ENCODE measurements around the gene MITF.
A peak's percentile ranks its signal among the peaks of the same experiment; 100 is the strongest.

The MITF gene

DNA sequence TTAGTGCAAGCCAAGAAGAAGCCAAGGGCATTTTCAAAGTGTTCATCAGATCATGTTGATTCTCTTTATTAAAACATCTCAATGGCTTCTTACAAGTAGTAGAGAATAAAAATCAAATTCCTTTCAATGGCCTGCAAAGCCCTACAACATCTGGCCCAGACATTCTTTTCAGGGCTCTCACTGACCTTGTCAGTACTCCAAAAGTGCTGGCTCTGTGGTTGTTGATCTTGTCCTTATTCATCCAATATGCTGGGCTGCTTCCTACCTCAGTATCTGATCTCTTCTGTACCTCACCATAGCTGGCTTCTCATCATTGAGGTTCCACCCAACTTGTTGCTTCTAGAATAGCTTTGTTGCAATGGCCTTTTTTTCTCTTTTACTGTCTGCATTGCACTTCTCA is 186.2 kb downstream of the MITF start:
- no peak for DNase-seq

- DNase-seq: no peak
Measured at GRCh38 chr3:69926385-69926784, 187.1 kb downstream of the MITF start.

GRCh38 chr3:69927571-69927970 is 188.3 kb downstream of the MITF start:
- DNase-seq: no peak

GRCh38 chr3:69929019-69929418 is 189.8 kb downstream of the MITF start:
- no peak for DNase-seq

DNA sequence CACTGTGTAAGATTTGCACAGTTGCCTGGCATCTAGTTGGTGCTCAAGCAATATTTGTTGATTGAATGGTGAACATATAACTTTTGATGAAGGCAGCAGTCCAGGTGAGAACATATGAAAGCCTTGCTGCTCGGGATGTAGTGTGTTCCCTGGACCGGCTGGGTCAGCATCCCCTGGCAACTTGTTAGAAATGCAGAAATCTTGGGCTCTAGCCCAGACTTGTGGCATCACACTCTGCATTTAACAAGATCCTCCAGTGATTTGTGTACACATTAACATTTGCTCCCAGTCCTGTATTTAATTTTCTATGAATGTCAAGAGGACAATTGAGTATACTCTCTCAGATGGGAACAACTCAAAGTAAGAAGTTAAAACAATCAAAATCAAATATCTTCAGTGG is 191.3 kb downstream of the MITF start:
- DNase-seq: no peak

DNA sequence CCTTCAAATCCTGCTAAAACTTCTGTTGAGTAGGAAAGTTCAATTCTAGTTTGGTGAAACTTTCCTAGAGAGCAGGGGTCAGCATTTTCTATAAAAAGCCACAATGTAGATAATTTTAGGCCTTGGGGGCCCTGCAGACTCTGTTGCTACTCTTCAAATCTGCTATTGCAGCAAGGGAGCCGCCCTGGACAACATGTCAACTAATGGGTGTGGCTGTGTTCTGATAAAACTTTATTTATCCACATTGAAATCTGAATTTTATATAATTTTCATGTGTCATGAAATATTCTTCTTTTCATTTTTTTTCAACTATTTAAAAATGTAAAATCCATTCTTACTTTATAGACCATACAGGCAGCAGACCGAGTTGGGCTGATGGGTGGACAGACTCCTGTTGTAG is 192.8 kb downstream of the MITF start:
- no peak for DNase-seq

- no peak for DNase-seq
Measured at GRCh38 chr3:69932501-69932900, 193.2 kb downstream of the MITF start.

DNA sequence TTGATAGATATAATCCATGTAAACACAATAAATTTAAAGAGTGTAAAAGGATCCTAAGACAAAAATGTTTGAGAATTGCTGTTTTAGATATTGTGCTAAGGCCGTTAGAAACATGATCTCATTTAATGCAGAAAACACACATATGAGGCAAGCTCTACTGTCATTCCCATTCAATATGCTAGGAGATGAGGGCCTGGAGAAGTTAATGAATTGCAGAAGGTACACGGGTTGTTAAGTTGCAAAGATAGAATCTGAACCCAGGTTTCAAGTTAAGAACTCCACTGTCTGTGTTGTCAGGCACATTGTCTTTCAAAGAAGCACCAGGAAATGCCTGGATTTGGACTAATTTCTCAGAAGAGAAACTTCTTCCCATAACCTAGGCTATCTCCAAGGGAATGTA is 195.1 kb downstream of the MITF start:
- no peak for DNase-seq

DNA sequence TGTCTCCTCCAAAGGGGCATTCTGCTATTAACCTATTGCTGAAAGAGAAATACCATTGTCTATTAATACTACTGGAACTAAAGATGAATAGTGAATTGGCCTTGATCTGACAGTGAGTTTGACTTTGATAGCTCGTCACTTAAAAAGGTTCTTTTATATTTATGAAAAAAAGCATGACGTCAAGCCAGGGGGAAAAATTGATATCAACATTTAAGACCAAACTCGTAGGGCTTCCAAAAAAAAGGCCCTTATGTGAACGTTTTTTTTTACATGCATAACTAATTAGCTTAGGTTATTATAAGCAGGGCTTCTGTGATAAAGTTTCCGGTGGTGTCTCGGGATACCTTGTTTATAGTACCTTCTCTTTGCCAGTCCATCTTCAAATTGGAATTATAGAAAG is 197.0 kb downstream of the MITF start:
- DNase-seq: no peak

DNA sequence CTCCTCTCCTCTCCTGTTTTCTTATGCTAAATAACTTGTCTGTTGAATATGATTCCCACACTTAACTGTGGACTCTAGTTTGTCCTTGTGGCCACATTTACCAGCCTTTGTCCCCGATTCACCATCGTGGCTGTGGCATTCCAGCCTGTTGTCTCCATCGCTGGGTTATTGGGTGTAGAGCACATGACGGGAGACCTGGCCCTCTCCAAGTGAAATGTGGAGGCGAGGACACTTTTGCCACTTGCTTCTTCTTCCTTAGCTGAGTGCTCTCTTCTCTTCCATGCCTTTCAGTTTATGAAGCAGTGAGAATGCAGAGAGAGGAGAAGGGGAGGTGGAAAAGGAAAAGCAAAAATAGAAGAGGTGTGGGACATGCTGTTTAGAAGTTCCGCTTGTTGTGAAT is 198.8 kb downstream of the MITF start:
- no peak for DNase-seq

GRCh38 chr3:69938931-69939330 is 199.7 kb downstream of the MITF start:
- no peak for DNase-seq

DNA sequence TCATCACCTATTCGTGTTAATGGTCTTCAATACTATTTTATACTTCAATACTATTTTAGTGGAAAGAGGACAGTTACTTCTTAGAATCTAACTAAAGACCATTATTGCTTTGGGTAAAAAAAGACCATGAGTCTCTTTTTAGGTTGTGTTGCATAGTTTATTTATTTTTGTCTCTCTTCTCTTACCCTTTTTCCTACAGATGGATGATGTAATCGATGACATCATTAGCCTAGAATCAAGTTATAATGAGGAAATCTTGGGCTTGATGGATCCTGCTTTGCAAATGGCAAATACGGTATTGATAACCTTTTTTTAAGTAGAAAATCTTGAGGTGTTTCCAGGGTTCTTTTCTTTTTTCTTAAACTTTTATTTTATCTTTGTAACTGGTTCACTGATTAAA is 201.8 kb downstream of the MITF start:
- no peak for DNase-seq

GRCh38 chr3:69941439-69942176 is 202.3 kb downstream of the MITF start:
- DNase-seq: no peak

DNA sequence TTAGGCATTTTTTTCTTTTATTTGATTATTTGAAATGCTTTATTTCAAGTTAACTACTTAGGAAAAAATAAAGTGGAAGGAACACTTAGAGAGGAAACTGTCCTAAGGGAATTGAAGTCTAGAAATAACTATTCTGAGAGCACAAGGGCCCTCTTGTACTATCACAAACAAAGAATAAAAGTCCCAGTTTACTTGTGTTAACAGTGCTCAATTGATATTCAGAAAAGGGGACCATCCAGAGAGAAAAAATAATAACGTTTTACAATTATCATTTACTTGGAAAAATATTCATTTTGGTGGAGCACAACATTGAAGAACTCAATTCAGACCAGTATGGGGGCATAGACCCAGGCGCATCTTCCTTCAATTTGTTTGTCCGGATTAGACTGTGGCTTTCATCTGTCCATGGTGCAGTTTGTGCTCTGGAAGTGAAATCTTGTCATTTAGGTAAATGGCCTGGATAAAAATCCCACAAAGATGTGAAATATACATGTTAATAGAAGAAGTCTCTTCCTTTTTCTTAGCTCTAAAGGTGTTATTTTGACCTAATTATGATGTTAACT is 205.7 kb downstream of the MITF start:
- DNase-seq: no peak

DNA sequence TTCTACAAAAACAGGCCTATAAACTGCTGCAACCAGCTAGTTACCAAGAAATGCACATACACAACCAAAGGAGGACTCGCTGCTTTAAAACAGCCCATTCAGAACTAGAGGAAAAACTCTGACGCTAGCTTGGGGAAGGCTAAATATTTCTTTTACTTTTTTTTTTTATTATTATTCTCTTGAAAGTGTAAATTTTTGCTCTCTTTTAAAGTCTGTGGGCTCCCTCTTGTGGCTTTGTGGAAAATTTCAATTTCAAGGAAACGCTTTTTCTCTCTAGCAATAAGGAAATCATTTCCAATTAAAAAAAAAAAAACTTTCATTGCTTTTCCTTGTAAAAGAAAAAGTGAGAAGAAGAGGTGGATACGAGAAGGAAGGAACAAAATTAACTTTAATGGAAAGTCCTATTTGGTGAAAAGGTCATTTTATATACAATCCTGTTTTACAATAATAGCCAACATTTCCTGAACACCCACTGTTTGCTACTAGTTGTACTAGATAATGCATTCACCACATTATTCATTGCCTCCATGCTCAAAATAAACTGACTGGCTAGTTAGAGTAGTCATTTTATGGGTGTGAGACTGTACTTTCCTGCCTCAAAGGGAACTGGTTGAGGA is 209.1 kb downstream of the MITF start:
- DNase-seq: peak; percentile 0

DNA sequence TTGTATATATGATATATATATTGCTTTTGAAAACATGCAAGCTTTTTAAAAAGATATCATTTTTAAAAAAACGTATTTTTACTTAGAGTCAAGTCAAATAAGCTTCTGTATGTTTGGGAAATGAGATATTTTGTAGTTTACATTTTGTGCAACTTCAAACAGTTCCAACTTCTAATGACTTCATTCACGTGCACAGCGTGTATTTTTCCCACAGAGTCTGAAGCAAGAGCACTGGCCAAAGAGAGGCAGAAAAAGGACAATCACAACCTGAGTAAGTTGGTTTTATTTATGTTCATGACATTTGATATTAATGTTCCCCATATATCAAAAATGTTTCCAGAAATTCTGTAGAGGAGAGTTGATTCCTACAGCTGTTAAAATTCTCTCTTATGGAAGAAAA is 212.4 kb downstream of the MITF start:
- DNase-seq: no peak

DNA sequence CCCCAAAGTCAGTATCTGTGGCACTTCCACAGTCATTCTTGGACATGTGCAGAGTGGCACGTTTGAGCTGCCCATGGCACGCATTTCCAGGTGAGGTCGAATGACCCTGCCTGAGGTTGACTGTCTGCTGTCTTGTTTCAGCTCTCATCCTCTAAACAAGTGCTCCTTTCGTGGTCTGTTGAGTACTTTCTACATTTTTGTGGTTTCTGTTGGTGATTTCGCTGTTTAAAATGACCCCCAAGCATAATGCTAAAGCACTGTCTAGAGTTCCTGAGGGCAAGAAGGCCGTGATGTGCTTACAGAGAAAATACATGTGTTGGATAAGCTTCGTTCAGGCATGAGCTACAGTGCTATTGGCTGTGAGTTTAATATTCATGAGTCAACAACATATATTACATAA is 220.3 kb downstream of the MITF start:
- DNase-seq: no peak

DNA sequence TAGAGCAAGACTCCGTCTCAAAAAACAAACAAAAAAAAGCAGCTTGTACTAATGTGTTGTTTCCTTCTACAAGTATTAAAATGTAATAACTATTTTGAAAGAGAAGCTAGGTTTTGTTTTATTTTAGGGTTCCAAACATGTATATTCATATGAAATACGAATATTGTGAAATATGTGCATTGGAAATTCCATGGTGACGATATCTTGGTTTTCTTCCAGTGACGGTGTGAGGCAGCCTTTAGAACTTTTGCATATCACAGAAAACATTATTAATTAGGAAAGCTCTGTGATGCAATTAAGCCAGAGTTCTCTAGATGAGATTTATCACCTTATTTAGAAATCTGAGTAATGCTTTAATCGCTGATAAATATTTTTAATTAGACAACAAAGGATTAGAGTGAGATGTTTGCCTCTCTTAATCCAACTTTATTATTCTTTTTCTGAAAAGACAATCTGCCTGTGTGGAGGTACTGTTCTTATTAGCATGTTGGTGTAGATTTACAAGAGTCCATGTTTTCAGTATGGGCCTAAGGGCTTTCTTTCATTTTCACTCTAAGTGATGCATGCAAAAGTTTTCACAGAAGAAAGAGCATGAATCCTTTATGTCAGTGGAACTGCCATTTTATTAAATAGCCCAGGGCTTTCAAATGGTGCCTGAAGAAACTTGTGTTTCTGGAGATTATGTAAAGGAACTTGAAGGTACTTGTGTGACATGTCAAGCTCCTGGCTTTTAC is 222.6 kb downstream of the MITF start:
- DNase-seq: no peak

- DNase-seq: no peak
Measured at GRCh38 chr3:69963643-69964042, 224.4 kb downstream of the MITF start.

GRCh38 chr3:69967156-69967555 is 227.9 kb downstream of the MITF start:
- DNase-seq: no peak

- DNase-seq: no peak
Measured at GRCh38 chr3:69970827-69971226, 231.6 kb downstream of the MITF start.

DNA sequence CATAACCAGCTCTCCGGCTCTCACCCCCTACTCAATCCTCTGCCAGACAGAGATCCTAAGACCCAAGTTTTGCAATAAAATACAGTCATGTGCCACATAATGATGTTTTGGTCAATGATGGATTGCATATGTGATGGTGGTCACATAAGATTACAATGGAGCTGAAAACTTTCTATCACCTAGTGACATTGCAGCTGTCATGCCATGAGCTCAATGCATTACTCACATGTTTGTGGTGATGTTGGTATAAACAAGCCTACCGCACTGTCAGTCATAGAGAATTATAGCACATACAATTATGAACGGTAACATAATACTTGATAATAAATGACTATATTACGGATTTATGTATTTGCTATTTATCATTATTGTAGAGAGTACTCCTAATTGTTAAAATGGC is 233.4 kb downstream of the MITF start:
- no peak for DNase-seq

GRCh38 chr3:69976021-69976420 is 236.8 kb downstream of the MITF start:
- no peak for DNase-seq
